Suprapubic skin (tissue), 4 donors: ENCODE data around the gene BSND. TPM values are rescaled to one million over a fixed set of nuclear protein-coding genes. Genes with fewer than 3 reads are reported as not detected.

Experiments
- DNase-seq, 2 donors: peaks; one replicate each; pipeline ENCODE4 v3.0.0-alpha.2; 2019; ENCODE audit warnings: low spot score in 2 of 2
- H3K27ac ChIP-seq: fragments of 200-600 bp; sonication (generic); one replicate; pipeline ENCODE4 v1.5.1; 2019
- H3K27me3 ChIP-seq: fragments of 200-600 bp; sonication (generic); one replicate; pipeline ENCODE4 v1.5.1; 2019
- H3K36me3 ChIP-seq: fragments of 200-600 bp; sonication (generic); one replicate; pipeline ENCODE4 v1.5.1; 2019
- H3K4me1 ChIP-seq: fragments of 200-600 bp; sonication (generic); one replicate; pipeline ENCODE4 v1.5.1; 2019
- H3K4me3 ChIP-seq: fragments of 200-600 bp; sonication (generic); one replicate; pipeline ENCODE4 v1.5.1; 2019; ENCODE audit warnings: mild to moderate bottlenecking
- H3K9me3 ChIP-seq: fragments of 200-600 bp; sonication (generic); one replicate; pipeline ENCODE4 v1.5.1; 2019
- CTCF ChIP-seq, 2 donors: fragments of 200-600 bp in 1 of 2; fragments of 450-650 bp in 1 of 2; sonication (generic) in 1 of 2; IDR thresholded peaks; one replicate each; pipeline ENCODE4 v1.5.1; 2016 to 2019; ENCODE audit warnings: antibody characterized with exemption in 2 of 2, mild to moderate bottlenecking in 1 of 2, moderate library complexity in 1 of 2
- EP300 ChIP-seq: sonication (generic); formaldehyde crosslinking; IDR thresholded peaks from one replicate; pipeline ENCODE4 v1.6.1; 2017; ENCODE audit warnings: antibody characterized with exemption
- POLR2A ChIP-seq, 2 donors: fragments of 450-650 bp; IDR thresholded peaks; one replicate each; pipeline ENCODE4 v1.6.1; 2017; ENCODE audit warnings: antibody characterized with exemption in 2 of 2, mild to moderate bottlenecking in 2 of 2, moderate library complexity in 2 of 2
- POLR2AphosphoS5 ChIP-seq, 3 donors: sonication (generic); formaldehyde crosslinking; IDR thresholded peaks; one replicate each; pipeline ENCODE4 v1.6.1; 2017; ENCODE audit warnings: antibody characterized with exemption in 3 of 3
- WGBS: methylation state at CpG from one replicate; pipeline ENCODE4 v1.1.5; 2018; 5-methylcytosine and 5-hydroxymethylcytosine counted together
- total RNA-seq, 4 donors: library from RNA; depleted of rRNA; stranded (reverse); fragments of >200 nt; gene quantifications; one replicate each; pipeline ENCODE4 v1.1.0, GENCODE V29; 2016

The BSND gene
- total RNA-seq, 4 donors from 2014 or later: not detected

DNA sequence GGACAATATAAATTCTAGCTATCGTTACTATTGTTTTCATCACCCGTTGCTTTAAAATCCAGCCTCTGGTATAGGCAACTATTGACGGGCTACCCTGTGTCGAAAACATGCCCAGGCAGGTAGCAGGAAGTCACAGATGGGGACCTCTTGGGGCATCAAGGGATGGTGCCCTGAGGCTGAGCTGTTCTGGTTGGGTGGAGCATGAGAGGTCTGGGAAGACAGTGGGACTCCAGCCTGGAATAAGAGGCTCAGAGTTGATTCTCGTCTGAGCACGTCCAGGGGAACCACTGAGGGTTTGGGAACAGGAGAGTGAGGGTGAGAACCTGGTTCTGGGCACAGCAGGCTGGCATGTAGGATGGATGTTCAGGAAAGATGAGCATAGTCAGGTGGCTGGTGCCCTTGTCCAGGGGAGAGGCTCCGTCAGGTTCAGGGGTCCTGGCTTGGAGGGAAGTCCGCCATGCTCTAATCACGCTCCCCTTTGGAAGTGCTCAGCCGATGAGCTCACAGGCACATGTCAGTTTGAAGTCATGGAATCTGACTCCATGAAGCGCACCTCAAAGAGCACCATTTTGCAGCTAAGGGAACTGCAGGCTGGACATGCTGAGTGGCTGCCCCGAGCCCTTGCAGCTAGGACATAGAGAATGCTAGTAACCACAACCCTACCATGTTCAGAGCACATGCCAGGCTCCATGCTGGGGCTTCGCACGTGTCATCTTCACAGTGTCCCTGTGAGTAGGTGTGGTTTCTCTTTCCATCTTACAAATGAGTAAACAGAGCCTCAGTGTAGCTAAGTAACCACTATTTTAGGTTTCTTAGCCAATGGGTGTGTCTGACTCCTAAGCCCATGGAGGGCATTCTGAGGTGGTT lies 61.6 kb downstream of the BSND start:
- TF ChIP-seq CTCF (IDR thresholded peaks at IDR 0.05) (no peak), POLR2AphosphoS5 (IDR thresholded peaks at IDR 0.05) (no peak), EP300 (no peak), POLR2A (IDR thresholded peaks at IDR 0.05) (no peak)
- Histone ChIP-seq H3K4me1 (peaks cover 17% of the 10 kb centered on the region), H3K36me3 (no peaks in the 10 kb centered on the region), H3K27me3 (no peaks in the 10 kb centered on the region), H3K9me3 (no peaks in the 10 kb centered on the region), H3K27ac (no peak overlapping the region), H3K4me3 (no peak overlapping the region)
- no peak for DNase-seq
- WGBS: 81% methylated on average over 6 of the region's 14 CpGs

GRCh38 chr1:55061000-55061705 lies 62.4 kb downstream of the BSND start:
- no peaks in the 10 kb centered on the region for H3K9me3 ChIP-seq
- H3K4me3 ChIP-seq: no peak overlapping the region
- H3K27ac ChIP-seq: no peak overlapping the region
- no peaks in the 10 kb centered on the region for H3K27me3 ChIP-seq
- WGBS: 77% methylated on average over 7 of the region's 13 CpGs
- H3K36me3 ChIP-seq: no peaks in the 10 kb centered on the region
- DNase-seq: no peak
- no peak for TF ChIP-seq POLR2A (IDR thresholded peaks at IDR 0.05)
- H3K4me1 ChIP-seq: peaks cover 17% of the 10 kb centered on the region

Other genes with a start within 250 kb of the BSND start
- 1 to 10 TPM; 3.2 to 8.7 (median 5.8) TPM for gene PARS2, start 234.4 kb upstream of the BSND start, total RNA-seq
- 10 to 100 TPM; 37.4 to 64.0 (median 58.0) TPM for gene TTC22, start 197.6 kb upstream of the BSND start, total RNA-seq
- 100 to 1,000 TPM; 167 to 525 (median 389) TPM for gene DHCR24, start 111.7 kb upstream of the BSND start, total RNA-seq
- 1 to 10 TPM; 1.7 to 6.3 (median 4.1) TPM for gene TMEM61, start 18.3 kb upstream of the BSND start, total RNA-seq
- gene PCSK9, start 40.6 kb downstream of the BSND start, total RNA-seq: 1 to 10 TPM in 1 of 4 donors, under 1 TPM in 3; 0.24 to 1.5 (median 0.36) TPM
- gene USP24, start 216.4 kb downstream of the BSND start, total RNA-seq: 10 to 100 TPM; 27.7 to 84.0 (median 30.2) TPM